NOMO-1 (cell line): ENCODE results near the gene NT5C3A.
"Not testable (repeated sequence)": the region's sequence is repeated elsewhere in the genome, so short reads cannot be mapped to it uniquely, and the experiment has no call there.

ENCODE experiments used
- DNase-seq, 2 experiments: peaks; one replicate each; lab custom pipeline; 2025; ENCODE audit not compliant: unreplicated experiment in 2 of 2; lab: John Stamatoyannopoulos, UW

The NT5C3A gene

GRCh38 chr7:33062023-33062781, at the start of gene NT5C3A:
NT5C3A (minus strand) TSS chr7:33062776; CDS start chr7:33062705, 71 bp downstream.
- peak in 1 of 2 experiments; percentile 25 for DNase-seq

GRCh38 chr7:33111614-33112013, 49.0 kb upstream of the NT5C3A start:
- DNase-seq = no peak

GRCh38 chr7:33109758-33110238, 47.2 kb upstream of the NT5C3A start:
- no peak for DNase-seq

- DNase-seq = peak; percentile 61 to 86
Measured at GRCh38 chr7:33109005-33109757, 46.6 kb upstream of the NT5C3A start, which contains the start of gene RP9. RP9 (minus strand) TSS chr7:33109404; CDS start chr7:33109372, 32 bp downstream.

GRCh38 chr7:33108554-33109004, 46.0 kb upstream of the NT5C3A start:
- DNase-seq = peak in 1 of 2 experiments; percentile 54

DNA sequence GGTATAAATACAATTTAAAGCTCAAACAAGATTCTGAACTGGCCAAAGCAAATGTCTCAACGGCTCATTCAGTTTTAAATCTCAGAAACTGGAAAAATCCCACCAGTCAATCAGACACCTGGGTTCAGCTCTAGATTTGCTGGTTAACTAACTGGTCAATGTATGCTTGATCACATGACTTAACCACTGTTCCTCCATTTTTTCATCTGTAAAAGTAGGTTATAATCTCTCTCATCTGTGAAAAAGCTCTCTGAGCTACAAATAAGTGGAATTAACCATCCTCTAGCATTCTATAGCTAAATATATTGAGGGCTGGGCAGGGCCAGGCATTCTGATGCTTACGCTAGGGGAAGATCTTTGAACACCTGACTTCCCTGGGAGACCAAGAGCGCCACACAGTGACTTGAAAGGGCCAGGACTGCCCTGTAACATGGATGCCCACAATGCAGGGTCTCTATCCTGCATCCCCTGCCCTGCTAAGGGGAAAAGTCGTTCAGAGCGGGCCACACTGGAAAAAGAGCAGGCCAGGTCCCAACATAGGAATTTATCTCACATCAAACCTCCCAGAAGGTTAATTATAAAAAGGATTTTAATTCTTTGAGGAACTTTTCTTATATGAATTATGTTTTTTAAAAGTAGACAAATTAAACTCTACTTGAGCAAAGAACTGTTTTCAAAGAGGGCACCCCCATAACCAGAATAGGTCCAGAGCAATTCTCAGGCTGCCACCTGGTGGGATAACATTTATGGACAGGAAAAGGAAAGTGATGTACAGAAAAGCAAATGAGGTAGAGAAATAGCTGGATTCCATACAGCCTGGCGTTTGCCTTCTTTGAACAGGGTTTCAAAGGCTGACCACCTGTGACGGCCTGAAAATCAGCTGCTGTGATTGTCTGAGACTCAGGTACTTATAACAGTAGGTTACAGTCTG, 44.8 kb upstream of the NT5C3A start:
- DNase-seq = peak; percentile 30 to 64

- no peak for DNase-seq
Measured at GRCh38 chr7:33101906-33102305, 39.3 kb upstream of the NT5C3A start.

- no peak for DNase-seq
Measured at GRCh38 chr7:33100770-33101169, 38.2 kb upstream of the NT5C3A start.

- no peak for DNase-seq
Measured at GRCh38 chr7:33099154-33099940, 36.8 kb upstream of the NT5C3A start.

- not testable (repeated sequence) for DNase-seq
Measured at GRCh38 chr7:33094745-33095275, 32.2 kb upstream of the NT5C3A start.

DNA sequence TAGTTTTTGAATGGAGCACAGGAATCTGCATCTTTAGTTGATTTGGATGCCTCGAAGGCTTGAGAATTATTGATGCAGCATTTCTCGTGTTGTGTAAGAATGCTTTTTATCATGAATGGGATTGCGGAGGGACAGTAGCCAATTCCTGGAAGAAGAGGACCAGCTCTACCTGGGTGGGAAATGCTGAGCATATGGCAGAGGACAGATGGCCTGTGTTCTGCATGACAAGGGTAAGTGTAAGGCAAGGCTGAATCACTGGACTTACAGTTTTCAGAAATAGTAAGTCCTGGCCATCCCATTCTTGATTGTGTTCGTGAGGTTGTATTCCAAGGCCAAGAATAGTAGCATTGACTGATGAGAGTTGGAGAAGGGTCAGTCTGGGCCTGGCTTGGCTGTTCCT, 30.7 kb upstream of the NT5C3A start:
- no peak for DNase-seq

- no peak for DNase-seq
Measured at GRCh38 chr7:33091641-33092191, 29.1 kb upstream of the NT5C3A start.

DNA sequence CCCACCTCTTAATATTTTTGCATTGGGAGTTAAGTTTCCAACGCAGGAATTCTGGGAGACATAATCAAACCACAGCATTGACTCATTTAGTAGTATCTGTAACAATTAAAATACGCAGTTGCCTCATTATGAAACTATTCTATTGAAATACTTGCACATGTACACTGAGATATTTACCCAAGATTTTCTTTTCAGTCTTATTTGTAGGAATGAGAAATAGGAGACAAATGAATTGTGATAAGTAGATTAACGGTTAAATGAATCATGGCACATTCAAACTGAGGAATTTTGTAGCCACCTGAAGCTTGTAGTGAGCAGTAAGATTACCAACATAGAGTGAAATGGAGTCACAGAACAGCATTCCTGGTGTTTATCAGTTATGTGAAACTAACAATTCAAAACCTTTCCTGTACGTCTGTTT, 28.5 kb upstream of the NT5C3A start:
- DNase-seq = no peak

DNA sequence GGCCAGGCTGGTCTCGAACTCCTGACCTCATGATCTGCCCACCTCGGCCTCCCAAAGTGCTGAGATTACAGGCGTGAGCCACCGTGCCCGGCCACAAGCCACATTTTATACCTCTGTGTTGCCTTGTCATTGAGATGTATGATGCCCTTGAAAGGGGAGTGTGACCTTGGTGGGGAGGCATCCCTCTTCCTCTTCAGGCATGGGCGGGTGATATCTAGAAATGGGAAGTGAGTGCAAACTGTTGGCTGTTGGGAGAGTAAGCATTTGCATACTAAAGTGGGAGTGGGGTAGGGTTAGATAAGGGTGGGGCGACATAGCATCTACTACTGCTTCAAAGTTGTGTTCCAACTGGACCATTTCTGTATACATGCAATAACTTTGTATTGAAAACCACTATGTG, 26.6 kb upstream of the NT5C3A start:
- no peak for DNase-seq

GRCh38 chr7:33087858-33088257, 25.3 kb upstream of the NT5C3A start:
- no peak for DNase-seq

GRCh38 chr7:33087356-33087755, 24.8 kb upstream of the NT5C3A start:
- no peak for DNase-seq

DNA sequence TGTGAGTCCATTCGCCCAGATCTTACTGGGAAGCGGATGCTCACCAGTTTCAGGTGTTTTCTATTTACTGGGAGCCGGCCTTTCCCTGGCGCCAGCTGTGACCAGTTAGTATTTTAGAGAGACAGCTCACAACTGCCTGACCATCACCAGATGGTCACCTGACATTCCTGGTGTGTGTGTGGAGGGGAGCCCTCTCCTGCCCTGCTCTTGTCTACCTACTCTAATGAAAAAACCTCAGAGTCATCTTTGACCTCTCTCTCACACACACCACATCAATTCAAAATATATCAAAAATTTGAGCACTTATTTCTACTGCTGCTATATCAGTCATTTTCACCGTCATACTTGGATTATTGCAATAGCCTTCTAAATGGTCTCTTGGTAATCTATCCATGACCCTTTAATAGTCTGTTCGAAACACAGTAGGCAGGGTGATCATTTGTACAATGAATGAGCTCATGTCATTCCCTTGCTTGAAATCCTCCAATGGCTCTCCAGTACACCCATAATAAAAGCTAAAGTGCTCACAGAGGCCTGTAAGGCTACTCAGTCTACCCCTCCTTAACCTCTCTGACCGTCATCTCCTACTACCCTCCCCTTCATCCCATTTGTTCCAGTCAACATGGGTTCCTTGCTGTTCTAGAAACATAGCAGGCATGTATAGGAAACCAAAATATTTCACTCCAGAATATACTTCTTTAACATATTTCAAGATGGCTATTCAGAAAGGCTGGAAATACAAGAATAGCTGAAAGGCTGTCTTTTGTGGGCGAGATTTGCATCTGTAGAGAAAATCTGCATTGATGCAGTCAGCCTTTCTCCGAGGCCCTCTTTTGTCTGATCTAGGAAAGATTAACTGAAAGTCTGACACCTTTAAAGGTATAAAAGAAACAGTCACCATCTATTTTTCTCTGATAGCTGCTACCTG, 17.5 kb upstream of the NT5C3A start:
- DNase-seq = no peak

- DNase-seq = no peak
Measured at GRCh38 chr7:33079096-33079495, 16.5 kb upstream of the NT5C3A start.
